Osteoblast (primary cell): ENCODE measurements around the gene PAPOLA. TPM values are rescaled to one million over a fixed set of nuclear protein-coding genes. Genes with fewer than 3 reads are reported as not detected.
"Not testable (repeated sequence)": the region's sequence is repeated elsewhere in the genome, so short reads cannot be mapped to it uniquely, and the experiment has no call there.

ENCODE experiments used
- DNase-seq: peaks from one replicate; pipeline ENCODE4 v3.0.0; 2011; ENCODE audit warnings: low spot score, mixed read lengths; ENCODE audit not compliant: insufficient read length; ENCODE audit errors: missing footprints
- H2AFZ ChIP-seq: 2 replicates; pipeline ENCODE4 v1.6.0; 2011; ENCODE audit warnings: mild to moderate bottlenecking, low read length
- H3K27ac ChIP-seq: 2 replicates; pipeline ENCODE4 v1.5.1; 2011; ENCODE audit warnings: mild to moderate bottlenecking, low read depth, low read length, moderate library complexity
- H3K27me3 ChIP-seq: 2 replicates; pipeline ENCODE4 v1.6.0; 2012; ENCODE audit warnings: mild to moderate bottlenecking, control low read depth, inconsistent platforms, low read length, moderate library complexity; ENCODE audit not compliant: insufficient read depth
- H3K36me3 ChIP-seq: 2 replicates; pipeline ENCODE4 v1.5.1; 2011; ENCODE audit warnings: mild to moderate bottlenecking, low read length, control low read depth, moderate library complexity; ENCODE audit not compliant: insufficient read depth
- H3K4me1 ChIP-seq: 2 replicates; pipeline ENCODE4 v1.5.1; 2011; ENCODE audit warnings: mild to moderate bottlenecking, low read length, control low read depth, moderate library complexity; ENCODE audit not compliant: insufficient read depth
- H3K4me2 ChIP-seq: 2 replicates; pipeline ENCODE4 v1.6.0; 2011; ENCODE audit warnings: mild to moderate bottlenecking, low read length; ENCODE audit not compliant: insufficient read depth
- H3K4me3 ChIP-seq: fragments of 200-600 bp; sonication (generic); 3 replicates; pipeline ENCODE4 v1.5.1; 2012; ENCODE audit warnings: mild to moderate bottlenecking, low read length, inconsistent platforms; ENCODE audit not compliant: insufficient read depth
- H3K79me2 ChIP-seq: 2 replicates; pipeline ENCODE4 v1.6.0; 2012; ENCODE audit warnings: mild to moderate bottlenecking, low read length, control low read depth, inconsistent platforms; ENCODE audit not compliant: insufficient read depth
- H3K9me3 ChIP-seq: 2 replicates; pipeline ENCODE4 v1.5.1; 2011; ENCODE audit warnings: low read depth, low read length, control low read depth
- H4K20me1 ChIP-seq: 2 replicates; pipeline ENCODE4 v1.6.0; 2012; ENCODE audit warnings: mild to moderate bottlenecking, low read length, control low read depth; ENCODE audit not compliant: insufficient read depth
- total RNA-seq: library from RNA; depleted of rRNA; stranded (reverse); fragments of >200 nt; gene quantifications from 2 replicates; pipeline ENCODE4 v1.2.3, GENCODE V29; 2012
- TF ChIP-seq, protein P1 (sequence below): IDR thresholded peaks from 2 replicates; pipeline ENCODE4 v1.5.1; 2011; ENCODE audit warnings: mild to moderate bottlenecking, low read depth, low read length, moderate library complexity; ENCODE audit errors: extremely low read depth

Gene PAPOLA
- total RNA-seq, 1 donor, result 106 TPM

GRCh38 chr14:96502621-96503305 is 581 bp downstream of the PAPOLA start:
- Histone ChIP-seq H3K4me2 (peak overlapping the region; percentile 92), H3K9me3 (no peaks in the 10 kb centered on the region), H4K20me1 (peaks cover 45% of the 10 kb centered on the region), H3K4me1 (peaks cover 12% of the 10 kb centered on the region), H3K4me3 (peak overlapping the region; percentile 96), H3K36me3 (no peaks in the 10 kb centered on the region), H3K79me2 (peaks cover 54% of the 10 kb centered on the region), H2AFZ (peak overlapping the region; percentile 97), H3K27me3 (no peaks in the 10 kb centered on the region), H3K27ac (peak overlapping the region; percentile 92)
- DNase-seq, result peak; percentile 84
- TF ChIP-seq, protein P1, sequence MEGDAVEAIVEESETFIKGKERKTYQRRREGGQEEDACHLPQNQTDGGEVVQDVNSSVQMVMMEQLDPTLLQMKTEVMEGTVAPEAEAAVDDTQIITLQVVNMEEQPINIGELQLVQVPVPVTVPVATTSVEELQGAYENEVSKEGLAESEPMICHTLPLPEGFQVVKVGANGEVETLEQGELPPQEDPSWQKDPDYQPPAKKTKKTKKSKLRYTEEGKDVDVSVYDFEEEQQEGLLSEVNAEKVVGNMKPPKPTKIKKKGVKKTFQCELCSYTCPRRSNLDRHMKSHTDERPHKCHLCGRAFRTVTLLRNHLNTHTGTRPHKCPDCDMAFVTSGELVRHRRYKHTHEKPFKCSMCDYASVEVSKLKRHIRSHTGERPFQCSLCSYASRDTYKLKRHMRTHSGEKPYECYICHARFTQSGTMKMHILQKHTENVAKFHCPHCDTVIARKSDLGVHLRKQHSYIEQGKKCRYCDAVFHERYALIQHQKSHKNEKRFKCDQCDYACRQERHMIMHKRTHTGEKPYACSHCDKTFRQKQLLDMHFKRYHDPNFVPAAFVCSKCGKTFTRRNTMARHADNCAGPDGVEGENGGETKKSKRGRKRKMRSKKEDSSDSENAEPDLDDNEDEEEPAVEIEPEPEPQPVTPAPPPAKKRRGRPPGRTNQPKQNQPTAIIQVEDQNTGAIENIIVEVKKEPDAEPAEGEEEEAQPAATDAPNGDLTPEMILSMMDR, result no peak

- peaks cover 60% of the 10 kb centered on the region for H3K79me2 ChIP-seq
- TF ChIP-seq, protein P1, result no peak
- peaks cover 49% of the 10 kb centered on the region for H4K20me1 ChIP-seq
- no peaks in the 10 kb centered on the region for H3K36me3 ChIP-seq
- H3K4me2 ChIP-seq, result peak overlapping the region; percentile 92
- H3K27ac ChIP-seq, result peak overlapping the region; percentile 92
- peak; percentile 46 for DNase-seq
- peak overlapping the region; percentile 97 for H2AFZ ChIP-seq
- peak overlapping the region; percentile 96 for H3K4me3 ChIP-seq
- H3K9me3 ChIP-seq, result no peaks in the 10 kb centered on the region
- H3K27me3 ChIP-seq, result no peaks in the 10 kb centered on the region
- peaks cover 12% of the 10 kb centered on the region for H3K4me1 ChIP-seq
These were observed 1.1 kb downstream of the PAPOLA start for GRCh38 chr14:96503306-96503679.

- Histone ChIP-seq H3K4me1 (peaks cover 12% of the 10 kb centered on the region), H4K20me1 (peaks cover 55% of the 10 kb centered on the region), H3K79me2 (peaks cover 70% of the 10 kb centered on the region), H3K4me2 (peak overlapping the region; percentile 92), H3K27ac (peak overlapping the region; percentile 92)
- H3K27me3 ChIP-seq, H3K4me3 ChIP-seq, H2AFZ ChIP-seq, H3K36me3 ChIP-seq, DNase-seq, H3K9me3 ChIP-seq: not testable (repeated sequence)
These were observed 2.2 kb downstream of the PAPOLA start for GRCh38 chr14:96504353-96504752.

DNA sequence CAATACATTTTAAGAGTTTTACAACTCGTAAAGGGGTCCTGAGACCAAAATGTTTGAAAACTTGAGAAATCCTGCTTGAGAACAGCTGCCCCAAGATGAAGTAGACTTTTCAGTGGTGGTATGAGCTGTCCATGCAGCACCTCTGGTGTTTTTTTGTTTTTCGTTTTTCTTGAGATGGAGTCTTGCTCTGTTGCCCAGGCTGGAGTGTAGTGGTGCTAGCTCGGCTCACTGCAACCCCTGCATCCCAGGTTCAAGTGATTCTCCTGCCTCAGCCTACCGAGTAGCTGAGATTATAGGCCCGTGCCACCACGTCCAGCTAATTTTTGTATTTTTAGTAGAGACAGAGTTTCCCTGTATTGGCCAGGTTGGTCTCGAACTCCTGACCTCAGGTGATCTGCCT is 5.5 kb downstream of the PAPOLA start:
- H3K9me3 ChIP-seq, result no peaks in the 10 kb centered on the region
- H3K4me2 ChIP-seq, result no peak overlapping the region
- H3K79me2 ChIP-seq, result peaks cover 98% of the 10 kb centered on the region
- H3K27me3 ChIP-seq, result no peaks in the 10 kb centered on the region
- TF ChIP-seq, protein P1, result no peak
- no peak overlapping the region for H3K27ac ChIP-seq
- H3K36me3 ChIP-seq, result no peaks in the 10 kb centered on the region
- peaks cover 87% of the 10 kb centered on the region for H4K20me1 ChIP-seq
- DNase-seq, result no peak
- no peak overlapping the region for H3K4me3 ChIP-seq
- H2AFZ ChIP-seq, result no peak overlapping the region
- peaks cover 9% of the 10 kb centered on the region for H3K4me1 ChIP-seq
